ENCODE data around the gene PRCP. TPM values are rescaled to one million over a fixed set of nuclear protein-coding genes. Genes with fewer than 3 reads are reported as not detected.

The PRCP gene
- total RNA-seq, 2 experiments from 2014 or later, result 17.3 to 21.8 TPM

Other genes with a start within 250 kb of the PRCP start
- gene FAM181B, start 166.6 kb downstream of the PRCP start, total RNA-seq, result not detected
- 10 to 100 TPM; 12.0 to 16.2 TPM for gene DDIAS, start 1.3 kb upstream of the PRCP start, total RNA-seq
- 1 to 10 TPM; 7.0 to 7.7 TPM for gene RAB30, start 171.5 kb upstream of the PRCP start, total RNA-seq